ENCODE data around the gene NGB. TPM values are rescaled to one million over a fixed set of nuclear protein-coding genes. Genes with fewer than 3 reads are reported as not detected.
A peak's percentile ranks its signal among the peaks of the same experiment; 100 is the strongest.

The NGB gene
- total RNA-seq, 2 donors from 2014 or later = 0.33 TPM; not detected in 1

DNA sequence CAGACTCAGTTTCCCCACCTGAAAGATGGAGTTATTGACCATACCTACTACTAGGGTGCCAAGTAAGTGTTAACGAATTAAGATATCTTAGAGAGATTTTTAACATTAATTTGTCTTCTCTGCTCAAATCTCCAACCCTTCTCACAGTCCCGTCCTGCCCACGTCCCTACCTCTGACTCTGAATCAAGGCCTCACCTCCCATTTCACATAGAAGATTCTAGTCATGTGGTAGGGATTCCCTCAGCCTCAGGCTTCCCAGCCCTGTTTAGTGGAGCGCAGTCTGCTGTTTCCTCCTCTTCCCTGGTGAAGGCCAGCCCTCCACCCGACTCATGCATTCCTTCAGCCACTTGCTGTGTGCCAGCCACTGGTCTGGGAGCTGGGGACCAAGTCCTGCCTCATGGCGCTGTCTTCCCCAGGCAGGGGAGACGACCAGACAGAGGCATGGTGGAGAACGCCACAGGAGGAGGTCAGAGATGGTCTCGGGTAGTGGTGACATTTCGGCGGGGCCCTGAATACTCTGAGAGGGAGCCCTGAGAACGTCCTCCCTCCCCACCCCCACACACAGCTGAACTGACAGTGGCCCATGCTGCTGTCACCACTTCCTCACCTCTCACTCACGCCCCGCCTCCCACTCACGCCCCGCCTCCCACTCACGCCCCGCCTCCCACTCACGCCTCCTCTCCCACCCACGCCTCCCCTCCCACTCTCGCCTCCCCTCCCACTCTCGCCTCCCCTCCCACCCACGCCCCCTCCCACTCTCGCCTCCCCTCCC is 50.6 kb downstream of the NGB start:
- no peak overlapping the region for H3K4me3 ChIP-seq
- no peak for TF ChIP-seq POLR2A (IDR thresholded peaks at IDR 0.05)
- TF ChIP-seq, protein P1, sequence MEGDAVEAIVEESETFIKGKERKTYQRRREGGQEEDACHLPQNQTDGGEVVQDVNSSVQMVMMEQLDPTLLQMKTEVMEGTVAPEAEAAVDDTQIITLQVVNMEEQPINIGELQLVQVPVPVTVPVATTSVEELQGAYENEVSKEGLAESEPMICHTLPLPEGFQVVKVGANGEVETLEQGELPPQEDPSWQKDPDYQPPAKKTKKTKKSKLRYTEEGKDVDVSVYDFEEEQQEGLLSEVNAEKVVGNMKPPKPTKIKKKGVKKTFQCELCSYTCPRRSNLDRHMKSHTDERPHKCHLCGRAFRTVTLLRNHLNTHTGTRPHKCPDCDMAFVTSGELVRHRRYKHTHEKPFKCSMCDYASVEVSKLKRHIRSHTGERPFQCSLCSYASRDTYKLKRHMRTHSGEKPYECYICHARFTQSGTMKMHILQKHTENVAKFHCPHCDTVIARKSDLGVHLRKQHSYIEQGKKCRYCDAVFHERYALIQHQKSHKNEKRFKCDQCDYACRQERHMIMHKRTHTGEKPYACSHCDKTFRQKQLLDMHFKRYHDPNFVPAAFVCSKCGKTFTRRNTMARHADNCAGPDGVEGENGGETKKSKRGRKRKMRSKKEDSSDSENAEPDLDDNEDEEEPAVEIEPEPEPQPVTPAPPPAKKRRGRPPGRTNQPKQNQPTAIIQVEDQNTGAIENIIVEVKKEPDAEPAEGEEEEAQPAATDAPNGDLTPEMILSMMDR (IDR thresholded peaks at IDR 0.05) = no peak
- WGBS, 2 donors = 56 to 68% methylated on average over 12 to 19 of the region's 24 CpGs
- ATAC-seq (no peak), DNase-seq (no peak)
- no peaks in the 10 kb centered on the region for H3K36me3 ChIP-seq (replicated peaks in 1 of 2; ENCODE audit: insufficient read depth in 1 of 2, low read depth in 2 of 2)
- no peak overlapping the region for H3K27ac ChIP-seq
- peaks cover 11% of the 10 kb centered on the region for H3K4me1 ChIP-seq
- intact Hi-C loops (cut with DNase I) = no loop called here
- no peaks in the 10 kb centered on the region for H3K27me3 ChIP-seq
- no peaks in the 10 kb centered on the region for H3K9me3 ChIP-seq

DNA sequence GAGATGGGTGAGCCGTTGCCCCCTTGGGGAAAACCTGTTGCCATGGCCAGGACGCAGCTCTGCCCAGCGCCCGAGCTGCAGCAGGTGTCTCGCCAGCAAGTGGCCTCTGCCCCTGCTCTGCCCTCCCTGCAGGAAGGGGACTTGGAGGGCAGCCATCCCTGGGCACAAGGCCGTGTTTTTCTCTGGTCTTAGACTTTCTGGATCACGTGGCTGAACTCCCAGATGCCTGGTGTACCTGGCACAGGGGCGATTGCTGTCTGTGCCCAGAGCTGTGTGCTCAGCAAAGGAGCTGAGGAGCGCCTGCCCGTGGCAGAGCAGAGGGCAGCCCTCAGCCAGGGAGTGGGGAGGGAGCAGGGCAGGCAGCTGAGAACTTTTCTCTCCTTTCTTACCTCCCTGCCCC is 51.4 kb downstream of the NGB start:
- ATAC-seq = peak; percentile 87
- TF ChIP-seq, protein P1 (IDR thresholded peaks at IDR 0.05) = peak in 1 of 7 experiments; percentile 31
- TF ChIP-seq POLR2A (IDR thresholded peaks at IDR 0.05) = no peak
- no peak overlapping the region for H3K4me3 ChIP-seq
- H3K4me1 ChIP-seq = peaks cover 11% of the 10 kb centered on the region
- DNase-seq = peak; percentile 72 to 93 (median 86)
- H3K9me3 ChIP-seq = no peaks in the 10 kb centered on the region
- H3K27me3 ChIP-seq = no peaks in the 10 kb centered on the region
- no peak overlapping the region for H3K27ac ChIP-seq
- 15 to 17% methylated on average over 4 to 10 of the region's 10 CpGs for WGBS, 2 donors
- intact Hi-C loops (cut with DNase I) = loop anchor here (5.0 kb wide), 1 partner anchor 67 kb away; no protein-coding TSS in a partner anchor
- no peaks in the 10 kb centered on the region for H3K36me3 ChIP-seq (replicated peaks in 1 of 2; ENCODE audit: insufficient read depth in 1 of 2, low read depth in 2 of 2)

DNA sequence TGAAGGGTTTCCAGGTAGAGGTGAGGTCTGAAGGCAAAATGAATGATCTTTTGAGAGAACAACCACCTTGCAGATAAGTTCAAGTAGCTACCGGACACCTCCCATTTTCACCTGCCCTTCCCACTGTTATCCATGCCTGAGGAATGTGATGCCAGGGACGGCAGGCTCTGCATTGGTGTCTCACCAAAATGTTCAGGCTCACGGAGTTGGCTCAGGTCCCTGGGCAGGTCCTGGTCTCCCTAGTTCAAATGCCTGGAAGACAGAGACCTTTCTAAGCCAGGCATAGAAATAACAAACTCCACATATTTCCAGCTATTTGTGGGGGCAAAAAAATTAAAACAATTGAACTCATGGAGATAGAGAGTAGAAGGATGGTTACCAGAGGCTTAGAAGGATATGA is 53.5 kb downstream of the NGB start:
- TF ChIP-seq, protein P1 (IDR thresholded peaks at IDR 0.05) = no peak
- no peak for TF ChIP-seq POLR2A (IDR thresholded peaks at IDR 0.05)
- ATAC-seq (no peak), DNase-seq (no peak)
- Histone ChIP-seq H3K36me3 (replicated peaks in 1 of 2; ENCODE audit: insufficient read depth in 1 of 2, low read depth in 2 of 2) (no peaks in the 10 kb centered on the region), H3K4me1 (peaks cover 11% of the 10 kb centered on the region), H3K9me3 (no peaks in the 10 kb centered on the region), H3K4me3 (no peak overlapping the region), H3K27ac (no peak overlapping the region), H3K27me3 (no peaks in the 10 kb centered on the region)
- intact Hi-C loops (cut with DNase I) = loop anchor here (5.0 kb wide), 1 partner anchor 65 kb away; no protein-coding TSS in a partner anchor
- WGBS, 2 donors = 58 to 73% methylated on average over 3 of the region's 3 CpGs

MicroRNA genes within 50 kb of the gene (microRNA counts, 767-probe panel; counts per million panel counts)
- 6,980 to 9,700 counts per million in 2 donors for microRNA hsa-miR-1260a

Small RNAs within 50 kb of the gene (microRNA-seq; reads per million reads assigned to microRNA genes)
- gene MIR1260A (ENCODE audit: borderline number of aligned reads in 2 of 2, borderline replicate concordance in 2 of 2) = 0.93 to 1.3 reads per million in 2 donors

Small RNAs within 50 kb of the gene (small RNA-seq; reads per million reads assigned to genes)
- not detected for gene MIR1260A

Other genes with a start within 250 kb of the NGB start
- gene IRF2BPL, start 242.5 kb downstream of the NGB start, total RNA-seq = 10 to 100 TPM; 26.7 to 52.1 TPM
- 10 to 100 TPM; 13.7 to 17.1 TPM for gene CIPC, start 172.9 kb downstream of the NGB start, total RNA-seq
- gene ZDHHC22, start 129.4 kb downstream of the NGB start, total RNA-seq = not detected
- gene TMEM63C, start 89.4 kb downstream of the NGB start, total RNA-seq = 1 to 10 TPM in 1 of 2 donors, under 1 TPM in 1; 0.33 to 3.6 TPM
- 10 to 100 TPM; 22.6 to 45.2 TPM for gene POMT2, start 49.7 kb upstream of the NGB start, total RNA-seq
- 10 to 100 TPM; 14.3 to 16.2 TPM for gene GSTZ1, start 49.8 kb upstream of the NGB start, total RNA-seq
- 1 to 10 TPM; 6.9 to 7.5 TPM for gene TMED8, start 105.9 kb upstream of the NGB start, total RNA-seq
- gene SAMD15, start 106.2 kb upstream of the NGB start, total RNA-seq = under 1 TPM in 1 of 2 donors, not detected in 1; 0.52 TPM
- gene NOXRED1, start 152.3 kb upstream of the NGB start, total RNA-seq = 1 to 10 TPM in 1 of 2 donors, under 1 TPM in 1; 0.52 to 5.3 TPM
- gene VIPAS39, start 186.4 kb upstream of the NGB start, total RNA-seq = 10 to 100 TPM in 1 of 2 donors, 1 to 10 TPM in 1; 6.3 to 17.1 TPM
- gene AHSA1, start 186.9 kb upstream of the NGB start, total RNA-seq = 10 to 100 TPM; 25.1 to 35.3 TPM
- gene ISM2, start 227.6 kb upstream of the NGB start, total RNA-seq = not detected